ENCODE measurements around the gene ADARB2.

ADARB2 gene

DNA sequence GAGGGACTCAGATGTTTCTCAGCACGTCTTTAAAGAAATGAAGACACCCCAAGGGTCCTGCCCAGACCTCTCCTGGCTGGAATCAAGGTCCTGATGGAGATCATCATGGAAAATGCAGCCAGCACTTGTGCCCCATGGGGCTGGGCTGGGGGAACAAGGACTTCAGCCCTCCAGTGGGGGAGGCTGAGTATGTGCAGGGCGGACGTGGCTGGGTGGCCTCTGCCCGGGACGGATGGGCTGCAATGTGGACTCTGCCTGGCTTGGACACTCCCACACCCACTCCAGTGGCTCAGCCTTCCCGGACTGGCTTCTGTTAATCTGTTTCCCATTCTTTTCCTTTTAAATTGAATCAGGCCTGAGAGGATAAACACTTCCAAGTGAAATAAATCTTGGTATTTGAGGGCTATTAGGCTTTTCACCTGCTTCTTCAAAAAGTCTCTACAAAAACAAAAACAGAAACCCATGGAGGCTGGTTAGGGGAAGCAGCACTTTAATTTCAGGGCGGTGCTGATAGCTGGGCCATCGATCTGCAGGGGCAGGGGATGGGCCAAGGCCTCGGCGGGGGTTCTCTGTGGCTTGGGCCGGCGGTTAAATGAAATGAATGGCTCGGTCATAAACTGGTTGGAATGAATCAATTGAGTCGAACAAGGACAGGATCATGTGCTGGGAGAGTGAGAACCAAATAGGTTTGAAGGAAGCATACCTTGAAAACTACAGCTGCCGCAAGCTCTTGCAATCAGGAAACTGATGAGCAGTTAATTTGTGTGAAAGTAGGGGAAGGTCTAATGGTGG lies 51.4 kb downstream of the ADARB2 start:
- no peak for DNase-seq (ENCODE audit: low spot score)

DNA sequence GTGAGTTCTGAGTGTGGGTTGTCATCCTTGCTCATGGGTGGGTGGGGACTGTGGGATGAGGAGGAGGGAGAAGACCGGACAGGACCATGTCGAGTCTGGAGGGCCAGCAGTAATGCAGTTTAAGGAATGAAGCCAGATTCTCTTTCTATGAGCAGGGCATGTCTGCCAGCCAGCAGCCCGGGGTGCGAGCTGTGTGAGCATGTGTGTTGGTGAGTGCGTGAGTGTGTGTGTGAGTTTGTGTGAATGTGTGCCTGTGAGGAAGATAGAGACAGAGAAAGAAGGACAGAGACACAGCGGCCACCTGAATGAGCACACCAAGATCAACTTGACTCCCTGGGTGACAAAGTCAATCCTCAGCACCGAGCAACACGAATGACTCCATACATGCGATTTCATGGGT lies 52.3 kb downstream of the ADARB2 start:
- no peak for DNase-seq (ENCODE audit: low spot score)

- no peak for DNase-seq (ENCODE audit: low spot score)
Measured at GRCh38 chr10:1683649-1684048, 53.7 kb downstream of the ADARB2 start.

GRCh38 chr10:1679821-1680650 lies 57.3 kb downstream of the ADARB2 start:
- DNase-seq (ENCODE audit: low spot score), result no peak

DNA sequence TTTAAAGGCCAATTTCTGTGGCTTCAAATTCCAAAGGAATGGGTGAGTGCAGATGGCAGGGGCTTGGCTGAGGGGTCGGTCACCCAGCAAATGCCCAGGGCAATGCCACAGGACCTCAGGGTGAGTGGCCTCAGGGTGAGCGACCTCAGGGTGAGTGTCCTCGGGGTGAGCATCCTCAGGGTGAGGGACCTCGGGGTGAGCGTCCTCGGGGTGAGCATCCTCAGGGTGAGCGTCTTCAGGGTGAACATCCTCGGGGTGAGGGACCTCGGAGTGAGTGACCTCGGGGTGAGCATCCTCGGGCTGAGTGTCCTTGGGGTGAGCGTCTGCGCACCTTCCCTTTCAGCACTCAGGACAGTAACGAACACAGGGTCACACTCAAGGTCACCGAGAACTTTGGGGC lies 59.2 kb downstream of the ADARB2 start:
- no peak for DNase-seq (ENCODE audit: low spot score)

DNA sequence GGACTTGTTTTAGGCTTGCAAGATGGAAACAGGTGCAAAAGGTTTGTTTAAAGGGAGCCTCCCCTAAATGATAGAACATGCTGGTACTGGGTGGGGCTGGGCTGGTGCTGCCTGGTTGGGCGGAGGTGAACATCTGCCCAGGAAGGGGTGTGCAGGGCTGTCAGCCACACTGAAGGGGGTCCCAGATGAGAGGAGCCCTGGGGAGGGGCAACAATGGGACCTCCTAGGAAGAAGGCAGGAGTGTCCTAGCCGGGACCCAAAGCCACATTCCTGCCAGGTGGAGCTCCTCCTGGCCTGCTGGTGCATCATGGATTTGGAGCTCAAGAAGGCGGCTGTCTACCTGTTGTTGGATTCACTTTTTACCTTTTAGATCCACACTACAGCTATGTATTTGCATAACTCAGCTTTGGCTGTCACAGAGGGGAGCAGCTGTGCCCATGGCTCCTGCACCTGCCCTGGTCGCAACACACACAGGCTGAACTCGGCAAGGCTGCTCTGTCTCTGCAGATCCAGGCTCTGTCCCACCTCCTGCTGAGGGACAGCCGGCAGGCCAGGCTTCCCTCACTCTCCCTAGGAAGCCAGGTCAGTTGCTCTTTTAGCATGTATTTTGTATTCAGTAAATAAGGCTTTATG lies 59.9 kb downstream of the ADARB2 start:
- no peak for DNase-seq (ENCODE audit: low spot score)

DNA sequence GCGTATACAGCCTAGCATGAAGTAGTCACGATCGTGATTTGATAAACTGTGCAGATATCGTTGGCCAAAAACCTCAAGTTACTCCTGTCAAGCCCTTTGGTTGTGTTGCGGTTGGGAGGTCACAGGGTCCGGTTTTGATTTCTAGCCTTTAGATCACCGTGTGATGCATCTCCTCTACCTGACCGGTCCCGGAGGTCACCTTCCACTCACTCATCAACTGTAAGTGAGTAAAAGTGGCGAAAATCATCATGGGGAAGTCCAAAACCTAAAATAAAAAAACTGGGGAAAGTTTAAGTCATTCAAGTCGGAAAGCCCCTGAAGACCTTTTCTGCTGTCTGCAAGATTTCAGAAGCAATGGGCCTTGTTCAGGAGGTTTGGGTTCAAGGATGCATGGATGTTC lies 62.8 kb downstream of the ADARB2 start:
- DNase-seq (ENCODE audit: low spot score), result no peak

GRCh38 chr10:1673568-1674345 lies 63.6 kb downstream of the ADARB2 start:
- no peak for DNase-seq (ENCODE audit: low spot score)

DNA sequence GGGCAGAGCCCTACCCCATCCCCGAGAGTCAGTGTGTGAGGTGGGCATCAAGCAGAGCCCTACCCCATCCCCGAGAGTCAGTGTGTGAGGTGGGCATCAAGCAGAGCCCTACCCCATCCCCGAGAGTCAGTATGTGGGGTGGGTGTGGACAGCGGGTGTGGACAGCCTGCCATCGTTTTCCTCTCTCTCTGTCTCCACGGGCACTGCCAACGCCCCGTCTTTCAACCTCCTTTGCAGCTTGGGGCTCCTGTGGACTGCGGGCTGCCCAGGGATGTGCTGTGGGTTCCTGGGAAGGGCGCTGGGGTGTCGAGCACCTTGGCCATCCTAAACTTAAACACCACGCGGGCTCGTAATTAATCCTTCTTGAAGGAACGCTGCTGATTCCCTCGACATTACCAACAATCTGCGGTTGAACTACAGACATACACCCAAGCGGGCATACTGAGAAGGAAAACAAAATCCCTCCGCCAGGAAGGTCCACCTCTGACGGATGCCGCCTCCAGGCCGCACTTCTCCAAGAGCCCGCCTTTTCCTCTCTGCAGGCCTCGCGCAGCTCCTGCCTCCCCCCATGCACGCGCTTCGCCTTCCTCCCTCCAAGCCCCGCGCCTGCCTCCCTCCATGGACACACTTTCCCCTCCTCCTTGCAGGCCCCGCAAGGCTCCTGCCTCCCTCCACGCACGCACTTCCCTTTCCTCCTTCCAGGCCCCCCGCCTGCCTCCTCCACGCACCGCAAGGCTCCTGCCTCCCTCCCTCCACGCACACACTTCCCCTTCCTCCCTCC lies 65.1 kb downstream of the ADARB2 start:
- no peak for DNase-seq (ENCODE audit: low spot score)

DNA sequence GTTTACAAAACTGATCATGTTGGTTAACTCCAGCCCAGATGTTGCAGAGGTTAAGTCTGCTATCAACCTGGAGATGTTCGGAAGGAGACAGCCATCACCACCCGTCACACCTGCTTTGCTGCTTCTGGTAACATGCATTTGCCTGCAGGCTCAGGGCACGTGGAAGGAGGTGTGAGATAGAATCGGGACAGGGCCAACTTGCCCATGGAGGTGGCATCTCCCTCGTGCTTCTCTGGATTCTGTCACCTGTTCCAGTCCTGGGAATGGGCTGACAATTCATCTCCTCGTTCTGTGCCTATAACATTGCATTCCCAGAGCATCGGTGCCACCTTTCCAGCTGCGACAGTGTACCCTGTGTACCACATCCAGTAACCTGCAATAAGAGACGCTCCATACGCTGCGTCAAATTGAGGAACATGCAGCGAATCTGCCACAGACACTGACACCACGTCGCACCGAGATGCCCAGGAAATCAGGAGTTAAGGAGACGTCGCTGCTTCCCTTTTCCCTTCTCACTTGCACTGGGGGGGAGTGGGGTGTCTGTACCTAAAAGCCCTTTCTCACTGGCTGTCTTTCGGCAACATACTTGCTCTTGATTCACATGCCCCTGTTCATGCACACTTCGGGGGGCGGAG lies 65.8 kb downstream of the ADARB2 start:
- no peak for DNase-seq (ENCODE audit: low spot score)

DNA sequence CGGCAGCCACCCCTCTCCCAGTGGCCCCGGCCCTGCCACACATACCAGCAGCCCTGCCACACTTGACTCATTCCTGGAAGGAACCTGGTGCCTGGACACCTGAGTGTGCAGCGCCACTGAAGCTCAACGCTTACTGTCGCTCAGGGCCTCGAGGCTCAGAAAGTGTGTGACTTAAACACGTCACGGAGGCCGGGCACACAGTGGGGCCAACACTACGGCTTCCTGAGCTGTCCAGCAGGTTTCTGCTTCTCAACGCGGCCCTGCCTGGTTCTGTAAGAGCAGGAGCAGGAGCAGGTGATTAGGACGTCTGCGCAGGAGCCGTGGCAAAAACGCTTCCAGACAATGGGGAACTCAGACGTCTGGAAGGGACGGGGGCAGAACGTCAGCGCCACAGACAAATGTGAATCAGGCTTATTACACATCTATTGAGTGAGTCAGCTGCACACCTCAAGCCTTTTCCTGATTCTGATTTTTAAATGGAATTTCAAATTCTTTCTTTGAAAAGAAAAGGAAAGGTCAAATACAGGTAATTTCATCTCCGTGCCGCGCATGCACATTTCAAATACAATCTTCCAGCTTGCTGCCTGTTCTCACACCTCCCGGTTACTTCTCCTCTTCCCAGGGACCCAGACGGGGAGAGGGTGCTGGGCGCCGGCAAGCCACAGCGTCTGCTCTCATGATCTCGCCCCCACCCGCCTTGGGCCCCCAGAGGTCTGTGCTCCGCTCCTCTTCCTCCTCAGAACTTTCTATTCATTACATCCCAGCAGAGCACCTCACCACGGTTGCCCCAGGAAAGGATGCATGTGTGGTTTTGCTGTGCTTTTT lies 66.6 kb downstream of the ADARB2 start:
- DNase-seq (ENCODE audit: low spot score), result no peak

GRCh38 chr10:1669433-1669832 lies 67.9 kb downstream of the ADARB2 start:
- no peak for DNase-seq (ENCODE audit: low spot score)

DNA sequence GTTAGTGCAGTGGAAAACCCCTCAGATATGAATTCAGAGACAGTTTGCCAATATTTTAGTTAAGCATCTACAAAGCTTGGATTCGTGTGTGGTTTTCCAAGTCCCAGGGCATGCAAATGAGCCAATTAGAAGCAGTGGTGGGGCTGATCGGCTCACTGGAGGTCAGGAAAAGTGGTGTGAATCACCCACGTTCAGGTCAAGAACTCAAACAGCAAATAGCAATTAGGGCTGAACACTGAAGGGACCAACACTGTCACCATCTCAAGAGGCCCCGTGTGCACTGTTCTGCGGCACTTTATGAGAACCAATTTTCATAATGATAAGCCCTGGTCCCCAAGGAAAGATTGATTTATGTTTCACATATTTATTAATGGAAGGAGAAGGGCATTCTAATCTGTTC lies 68.9 kb downstream of the ADARB2 start:
- DNase-seq (ENCODE audit: low spot score), result no peak

- no peak for DNase-seq (ENCODE audit: low spot score)
Measured at GRCh38 chr10:1667392-1667791, 69.9 kb downstream of the ADARB2 start.

GRCh38 chr10:1666147-1666546 lies 71.2 kb downstream of the ADARB2 start:
- DNase-seq (ENCODE audit: low spot score), result no peak

DNA sequence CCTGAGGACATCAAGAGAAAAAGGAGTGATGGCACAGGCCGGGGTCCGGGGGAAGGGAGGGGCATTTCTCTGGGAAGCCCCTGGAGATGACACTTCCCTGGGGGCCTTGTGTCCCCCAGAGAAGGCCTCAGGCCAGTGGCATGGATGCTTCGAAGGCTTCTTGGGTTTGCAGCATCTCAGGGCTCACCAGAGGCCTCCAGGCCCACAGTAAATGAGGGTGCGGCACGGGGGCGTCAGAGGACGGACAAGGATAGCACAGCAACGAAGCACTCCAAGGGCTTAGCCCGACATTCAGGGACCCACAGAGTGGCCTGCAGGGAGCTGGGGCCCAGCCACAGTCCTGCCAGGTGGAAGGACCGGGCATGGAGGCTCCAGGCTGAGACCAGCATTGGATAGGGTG lies 71.6 kb downstream of the ADARB2 start:
- DNase-seq (ENCODE audit: low spot score), result no peak

GRCh38 chr10:1665021-1665661 lies 72.2 kb downstream of the ADARB2 start:
- DNase-seq (ENCODE audit: low spot score), result no peak

GRCh38 chr10:1664333-1664964 lies 72.9 kb downstream of the ADARB2 start:
- DNase-seq (ENCODE audit: low spot score), result no peak

DNA sequence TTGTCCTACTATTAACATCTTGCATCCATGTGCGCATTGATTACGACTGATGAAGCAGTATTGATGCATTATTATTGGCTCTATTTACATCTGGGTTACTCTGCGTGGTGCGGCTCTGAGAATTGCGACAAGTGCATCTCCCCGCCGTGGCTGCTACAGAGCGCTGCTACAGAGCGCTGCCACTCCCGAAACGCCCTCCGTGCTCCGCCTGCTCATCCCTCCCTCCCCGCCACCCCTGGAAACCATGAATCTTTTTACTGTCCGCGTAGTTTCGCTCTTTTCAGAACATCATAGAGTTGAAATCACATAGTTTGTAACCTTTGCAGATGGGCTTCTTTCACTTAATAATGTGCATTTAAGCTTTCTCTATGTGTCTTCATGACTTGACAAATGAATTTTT lies 74.1 kb downstream of the ADARB2 start:
- no peak for DNase-seq (ENCODE audit: low spot score)

All from GM03348 (cell line).